Osteocyte (in vitro differentiated cells): ENCODE data around the gene LIX1. TPM values are rescaled to one million over a fixed set of nuclear protein-coding genes. Genes with fewer than 3 reads are reported as not detected.
A peak's percentile ranks its signal among the peaks of the same experiment; 100 is the strongest.
"Not testable (repeated sequence)": the region's sequence is repeated elsewhere in the genome, so short reads cannot be mapped to it uniquely, and the experiment has no call there.

ENCODE experiments used
- DNase-seq: peaks from one replicate; pipeline ENCODE4 v3.0.0; 2021; ENCODE audit warnings: mixed read lengths; ENCODE audit not compliant: unreplicated experiment; ENCODE audit errors: extremely low spot score
- H3K27ac Mint-ChIP-seq: one replicate; pipeline ENCODE4 v1.8.0; 2021; ENCODE audit warnings: mild to moderate bottlenecking, mixed read lengths; ENCODE audit not compliant: unreplicated experiment
- H3K27me3 Mint-ChIP-seq: one replicate; pipeline ENCODE4 v1.8.0; 2021; ENCODE audit warnings: mixed read lengths; ENCODE audit not compliant: unreplicated experiment
- H3K36me3 Mint-ChIP-seq: one replicate; pipeline ENCODE4 v1.8.0; 2021; ENCODE audit warnings: mixed read lengths; ENCODE audit not compliant: unreplicated experiment
- H3K4me1 Mint-ChIP-seq: one replicate; pipeline ENCODE4 v1.8.0; 2021; ENCODE audit warnings: mixed read lengths; ENCODE audit not compliant: unreplicated experiment
- H3K4me3 Mint-ChIP-seq: one replicate; pipeline ENCODE4 v1.8.0; 2021; ENCODE audit warnings: mild to moderate bottlenecking, moderate library complexity, mixed read lengths; ENCODE audit not compliant: unreplicated experiment
- H3K9me3 Mint-ChIP-seq: one replicate; pipeline ENCODE4 v1.8.0; 2021; ENCODE audit warnings: mixed read lengths; ENCODE audit not compliant: unreplicated experiment
- CTCF ChIP-seq: fragments of 200-600 bp; sonication (generic); IDR thresholded peaks from 2 replicates; pipeline ENCODE4 v1.5.0; 2021; ENCODE audit warnings: antibody characterized with exemption, mild to moderate bottlenecking, moderate library complexity
- total RNA-seq: library from RNA; stranded (reverse); gene quantifications from 2 replicates; pipeline ENCODE4 v1.2.1, GENCODE V29; 2021

LIX1 gene
- total RNA-seq, 1 donor from 2014 or later = 0.48 TPM

- Mint-ChIP-seq H3K27me3 (no peaks in the 10 kb centered on the region), H3K27ac (peak overlapping the region; percentile 99), H3K36me3 (peaks cover 21% of the 10 kb centered on the region), H3K9me3 (peaks cover 4% of the 10 kb centered on the region), H3K4me3 (peak overlapping the region; percentile 95), H3K4me1 (peaks cover 33% of the 10 kb centered on the region)
- TF ChIP-seq CTCF = no peak
- no peak for DNase-seq
Measured at GRCh38 chr5:97182571-97183099, 40.2 kb upstream of the LIX1 start.

GRCh38 chr5:97181856-97182545 is 39.6 kb upstream of the LIX1 start:
- no peak for TF ChIP-seq CTCF
- peak overlapping the region; percentile 95 for H3K4me3 Mint-ChIP-seq
- no peaks in the 10 kb centered on the region for H3K27me3 Mint-ChIP-seq
- H3K4me1 Mint-ChIP-seq = peaks cover 33% of the 10 kb centered on the region
- peaks cover 26% of the 10 kb centered on the region for H3K36me3 Mint-ChIP-seq
- DNase-seq = no peak
- peaks cover 4% of the 10 kb centered on the region for H3K9me3 Mint-ChIP-seq
- peak overlapping the region; percentile 99 for H3K27ac Mint-ChIP-seq

GRCh38 chr5:97179457-97179856 is 37.0 kb upstream of the LIX1 start:
- DNase-seq, H3K9me3 Mint-ChIP-seq, H3K27ac Mint-ChIP-seq, H3K4me3 Mint-ChIP-seq, H3K27me3 Mint-ChIP-seq: not testable (repeated sequence)
- Mint-ChIP-seq H3K36me3 (peaks cover 44% of the 10 kb centered on the region), H3K4me1 (peaks cover 30% of the 10 kb centered on the region)

GRCh38 chr5:97172227-97172626 is 29.8 kb upstream of the LIX1 start:
- no peaks in the 10 kb centered on the region for H3K4me1 Mint-ChIP-seq
- no peaks in the 10 kb centered on the region for H3K27me3 Mint-ChIP-seq
- no peak overlapping the region for H3K4me3 Mint-ChIP-seq
- no peak for TF ChIP-seq CTCF
- no peak overlapping the region for H3K27ac Mint-ChIP-seq
- no peak for DNase-seq
- H3K9me3 Mint-ChIP-seq = no peaks in the 10 kb centered on the region
- peaks cover 71% of the 10 kb centered on the region for H3K36me3 Mint-ChIP-seq

GRCh38 chr5:97171703-97172102 is 29.3 kb upstream of the LIX1 start:
- no peaks in the 10 kb centered on the region for H3K4me1 Mint-ChIP-seq
- no peak for TF ChIP-seq CTCF
- no peaks in the 10 kb centered on the region for H3K27me3 Mint-ChIP-seq
- DNase-seq = no peak
- H3K36me3 Mint-ChIP-seq = peaks cover 71% of the 10 kb centered on the region
- no peaks in the 10 kb centered on the region for H3K9me3 Mint-ChIP-seq
- H3K27ac Mint-ChIP-seq = peak overlapping the region; percentile 37
- no peak overlapping the region for H3K4me3 Mint-ChIP-seq
